PFSK-1 (cell line): ENCODE measurements around the gene RAB11B.

ENCODE experiments used
- REST ChIP-seq, 2 experiments: IDR thresholded peaks; 2 replicates each; pipeline versions ENCODE4 v1.6.1 to v1.8.0; 2011 to 2012; ENCODE audit warnings: low read depth in 2 of 2, low read length in 2 of 2, control low read depth in 1 of 2, inconsistent platforms in 1 of 2, mild to moderate bottlenecking in 1 of 2, moderate library complexity in 1 of 2; ENCODE audit not compliant: insufficient read depth in 1 of 2
- SIN3A ChIP-seq: IDR thresholded peaks from 2 replicates; pipeline ENCODE4 v1.6.1; 2012; ENCODE audit warnings: mild to moderate bottlenecking, low read length, moderate library complexity, borderline replicate concordance; ENCODE audit not compliant: insufficient read depth
- TAF1 ChIP-seq: IDR thresholded peaks from 2 replicates; pipeline ENCODE4 v1.6.1; 2012; ENCODE audit warnings: low read length, control low read depth, borderline replicate concordance; ENCODE audit not compliant: insufficient read depth

- TF ChIP-seq TAF1 (no peak), REST (IDR thresholded peaks at IDR 0.05; ENCODE audit: insufficient read depth in 1 of 2, low read depth in 2 of 2, low read length in 2 of 2) (no peak), SIN3A (no peak)
Observed at GRCh38 chr19:8396185-8396562, 6.0 kb downstream of the RAB11B start.
